ENCODE measurements around the gene ATIC. TPM values are rescaled to one million over a fixed set of nuclear protein-coding genes. Genes with fewer than 3 reads are reported as not detected.

The ATIC gene
- total RNA-seq, 1 experiment from 2014 or later: 173 TPM

DNA sequence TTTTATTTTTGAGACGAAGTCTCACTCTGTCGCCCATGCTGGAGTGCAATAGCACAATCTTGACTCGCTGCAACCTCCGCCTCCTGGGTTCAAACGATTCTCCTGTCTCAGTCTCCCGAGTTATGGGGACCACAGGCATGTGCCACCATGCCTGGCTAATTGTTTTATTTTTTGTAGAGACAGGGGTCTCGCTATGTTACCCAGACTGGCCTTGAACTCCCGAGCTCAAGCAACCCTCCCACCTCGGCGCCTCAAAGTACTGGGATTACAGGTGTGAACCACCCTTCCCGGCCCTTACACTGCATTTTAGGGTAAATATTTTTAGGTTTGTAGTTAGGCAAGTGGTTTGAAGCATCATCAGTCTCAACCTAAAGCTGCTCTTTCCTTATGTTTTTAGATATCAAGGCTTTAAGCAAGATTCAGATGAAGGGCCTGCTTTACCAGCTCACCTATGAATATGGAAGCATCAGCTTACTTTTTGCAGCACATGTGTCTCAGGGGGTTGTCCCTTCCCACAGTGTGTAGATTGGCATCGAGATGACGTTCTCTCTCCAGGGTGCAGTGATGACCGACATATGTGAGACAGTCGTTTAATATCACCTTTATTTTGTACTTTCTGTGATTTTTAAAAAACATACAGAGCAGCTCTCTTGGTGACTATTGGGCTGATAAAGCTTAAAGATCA, 47.2 kb downstream of the ATIC start:
- CTCF ChIA-PET: no interaction called here
- intact Hi-C loops (cut with micrococcal nuclease): no loop called here
- H4K20me1 ChIP-seq (ENCODE audit: insufficient read depth): no peaks in the 10 kb centered on the region

More for the DNA sequence above, 47.2 kb downstream of the ATIC start:
- Histone ChIP-seq H3K9me3 (ENCODE audit: control insufficient read depth in 1 of 2, insufficient read depth in 1 of 2, low read depth in 1 of 2, low read length in 2 of 2) (no peaks in the 10 kb centered on the region), H2AFZ (ENCODE audit: low read depth, low read length, poor library complexity, severe bottlenecking) (no peak overlapping the region), H3K27ac (ENCODE audit: low read depth, low read length) (no peak overlapping the region), H3K79me2 (ENCODE audit: insufficient read depth, low read length) (no peaks in the 10 kb centered on the region), H3K36me3 (ENCODE audit: control insufficient read depth in 1 of 2, insufficient read depth in 2 of 2, low read length in 2 of 2) (peaks cover 0 to 11% of the 10 kb centered on the region in 2 experiments; a peak in 2 of 4 replicates), H3K9me2 (ENCODE audit: insufficient read depth) (no peaks in the 10 kb centered on the region), H3K4me3 (replicated peaks in 1 of 2; ENCODE audit: low read depth in 1 of 2, low read length in 2 of 2) (no peak overlapping the region), H3K9ac (ENCODE audit: low read length) (no peak overlapping the region), H3K27me3 (ENCODE audit: insufficient read depth, low read length) (no peaks in the 10 kb centered on the region), H3K4me1 (ENCODE audit: control insufficient read depth in 1 of 2, insufficient read depth in 2 of 2, low read length in 2 of 2) (no peaks in the 10 kb centered on the region), H3K4me2 (ENCODE audit: low read length) (no peak overlapping the region)
- no peak for TF ChIP-seq SIN3A (IDR thresholded peaks at IDR 0.05; ENCODE audit: low read depth)
- TF ChIP-seq EZH2phosphoT487 (IDR thresholded peaks at IDR 0.05; ENCODE audit: borderline replicate concordance): no peak
- TF ChIP-seq EZH2 (IDR thresholded peaks at IDR 0.05): no peak
- TF ChIP-seq ZFX (IDR thresholded peaks at IDR 0.05): no peak
- no peak for TF ChIP-seq CEBPB (IDR thresholded peaks at IDR 0.05; ENCODE audit: low read depth)
- TF ChIP-seq SP1 (IDR thresholded peaks at IDR 0.05; ENCODE audit: low read depth): no peak
- TF ChIP-seq RAD21 (IDR thresholded peaks at IDR 0.05; ENCODE audit: low read depth): no peak
- TF ChIP-seq SRF (IDR thresholded peaks at IDR 0.05; ENCODE audit: low read depth): no peak
- no peak for TF ChIP-seq ZNF274 (IDR thresholded peaks at IDR 0.05; ENCODE audit: low read depth, low read length)
- TF ChIP-seq, protein P1, sequence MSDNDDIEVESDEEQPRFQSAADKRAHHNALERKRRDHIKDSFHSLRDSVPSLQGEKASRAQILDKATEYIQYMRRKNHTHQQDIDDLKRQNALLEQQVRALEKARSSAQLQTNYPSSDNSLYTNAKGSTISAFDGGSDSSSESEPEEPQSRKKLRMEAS (IDR thresholded peaks at IDR 0.05): no peak
- no peak for TF ChIP-seq ELF1 (IDR thresholded peaks at IDR 0.05; ENCODE audit: borderline replicate concordance, low read depth)
- TF ChIP-seq, protein P2, sequence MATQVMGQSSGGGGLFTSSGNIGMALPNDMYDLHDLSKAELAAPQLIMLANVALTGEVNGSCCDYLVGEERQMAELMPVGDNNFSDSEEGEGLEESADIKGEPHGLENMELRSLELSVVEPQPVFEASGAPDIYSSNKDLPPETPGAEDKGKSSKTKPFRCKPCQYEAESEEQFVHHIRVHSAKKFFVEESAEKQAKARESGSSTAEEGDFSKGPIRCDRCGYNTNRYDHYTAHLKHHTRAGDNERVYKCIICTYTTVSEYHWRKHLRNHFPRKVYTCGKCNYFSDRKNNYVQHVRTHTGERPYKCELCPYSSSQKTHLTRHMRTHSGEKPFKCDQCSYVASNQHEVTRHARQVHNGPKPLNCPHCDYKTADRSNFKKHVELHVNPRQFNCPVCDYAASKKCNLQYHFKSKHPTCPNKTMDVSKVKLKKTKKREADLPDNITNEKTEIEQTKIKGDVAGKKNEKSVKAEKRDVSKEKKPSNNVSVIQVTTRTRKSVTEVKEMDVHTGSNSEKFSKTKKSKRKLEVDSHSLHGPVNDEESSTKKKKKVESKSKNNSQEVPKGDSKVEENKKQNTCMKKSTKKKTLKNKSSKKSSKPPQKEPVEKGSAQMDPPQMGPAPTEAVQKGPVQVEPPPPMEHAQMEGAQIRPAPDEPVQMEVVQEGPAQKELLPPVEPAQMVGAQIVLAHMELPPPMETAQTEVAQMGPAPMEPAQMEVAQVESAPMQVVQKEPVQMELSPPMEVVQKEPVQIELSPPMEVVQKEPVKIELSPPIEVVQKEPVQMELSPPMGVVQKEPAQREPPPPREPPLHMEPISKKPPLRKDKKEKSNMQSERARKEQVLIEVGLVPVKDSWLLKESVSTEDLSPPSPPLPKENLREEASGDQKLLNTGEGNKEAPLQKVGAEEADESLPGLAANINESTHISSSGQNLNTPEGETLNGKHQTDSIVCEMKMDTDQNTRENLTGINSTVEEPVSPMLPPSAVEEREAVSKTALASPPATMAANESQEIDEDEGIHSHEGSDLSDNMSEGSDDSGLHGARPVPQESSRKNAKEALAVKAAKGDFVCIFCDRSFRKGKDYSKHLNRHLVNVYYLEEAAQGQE (IDR thresholded peaks at IDR 0.05; ENCODE audit: low read depth): no peak
- POLR2A ChIA-PET: no interaction called here
- no TSS peak for BruUV-seq (replicated peaks)
- RAD21 ChIA-PET (ENCODE audit: low non-redundant PET in 1 of 2, low total read pairs in 2 of 2, uncharacterized antibody in 2 of 2, unreplicated experiment in 2 of 2): no interaction called here
- ATAC-seq (no peak), DNase-seq (ENCODE audit: low read depth, low spot score) (no peak)

Data from HCT116 (cell line).